Measurements from ENCODE around the gene AAK1.

DNA sequence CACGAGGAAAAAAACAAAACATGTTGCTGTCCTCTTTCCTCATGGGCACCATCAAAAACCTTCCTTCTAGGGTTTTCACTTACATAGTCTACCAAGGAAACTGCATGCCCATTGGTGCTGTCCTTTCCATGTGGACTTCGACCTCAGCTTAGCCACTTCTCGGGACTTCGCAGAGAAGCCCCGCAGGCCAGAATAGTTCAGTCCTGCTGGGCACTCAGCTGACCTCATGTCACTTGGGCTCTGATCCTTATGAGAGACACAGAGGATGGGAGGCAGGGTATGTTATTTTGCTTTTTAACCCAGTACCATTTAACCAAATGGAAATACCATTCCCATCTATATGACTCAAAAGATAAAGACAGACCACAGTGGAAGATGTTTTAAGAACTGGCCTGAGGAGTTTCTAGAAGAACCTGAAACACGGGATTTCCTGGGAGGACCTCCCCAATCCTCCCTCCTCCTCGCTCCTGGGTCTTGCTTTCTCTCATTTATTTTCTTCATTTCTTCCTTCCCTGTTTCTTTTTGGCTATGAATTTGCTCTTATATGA, 28.4 kb downstream of the AAK1 start:
- TF ChIP-seq EZH2phosphoT487 (IDR thresholded peaks at IDR 0.05; ENCODE audit: low read depth), result no peak
- TF ChIP-seq, protein P1, sequence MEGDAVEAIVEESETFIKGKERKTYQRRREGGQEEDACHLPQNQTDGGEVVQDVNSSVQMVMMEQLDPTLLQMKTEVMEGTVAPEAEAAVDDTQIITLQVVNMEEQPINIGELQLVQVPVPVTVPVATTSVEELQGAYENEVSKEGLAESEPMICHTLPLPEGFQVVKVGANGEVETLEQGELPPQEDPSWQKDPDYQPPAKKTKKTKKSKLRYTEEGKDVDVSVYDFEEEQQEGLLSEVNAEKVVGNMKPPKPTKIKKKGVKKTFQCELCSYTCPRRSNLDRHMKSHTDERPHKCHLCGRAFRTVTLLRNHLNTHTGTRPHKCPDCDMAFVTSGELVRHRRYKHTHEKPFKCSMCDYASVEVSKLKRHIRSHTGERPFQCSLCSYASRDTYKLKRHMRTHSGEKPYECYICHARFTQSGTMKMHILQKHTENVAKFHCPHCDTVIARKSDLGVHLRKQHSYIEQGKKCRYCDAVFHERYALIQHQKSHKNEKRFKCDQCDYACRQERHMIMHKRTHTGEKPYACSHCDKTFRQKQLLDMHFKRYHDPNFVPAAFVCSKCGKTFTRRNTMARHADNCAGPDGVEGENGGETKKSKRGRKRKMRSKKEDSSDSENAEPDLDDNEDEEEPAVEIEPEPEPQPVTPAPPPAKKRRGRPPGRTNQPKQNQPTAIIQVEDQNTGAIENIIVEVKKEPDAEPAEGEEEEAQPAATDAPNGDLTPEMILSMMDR (IDR thresholded peaks at IDR 0.05; ENCODE audit: low read depth, low read length), result no peak

All from OCI-LY3 (cell line).